Measurements from ENCODE around the gene JMJD1C. TPM values are rescaled to one million over a fixed set of nuclear protein-coding genes. Genes with fewer than 3 reads are reported as not detected.

Gene JMJD1C
- polyA plus RNA-seq, 2 of the 4 experiments (the other 2 are of a cell fraction) = 15.9 to 47.2 TPM

GRCh38 chr10:63304146-63304545, 161.6 kb downstream of the JMJD1C start:
- TF ChIP-seq TP53 (CRISPR knock-in tag; IDR thresholded peaks at IDR 0.05) (no peak), RNF2 (IDR thresholded peaks at IDR 0.05; ENCODE audit: borderline replicate concordance, low read depth) (no peak), CTCF (IDR thresholded peaks at IDR 0.05) (no peak), RAD21 (conservative IDR thresholded peaks at IDR 0.05 in 1 of 2, IDR thresholded peaks at IDR 0.05 in 1 of 2) (no peak), RARB (CRISPR knock-in tag; IDR thresholded peaks at IDR 0.05) (no peak), JUNB (IDR thresholded peaks at IDR 0.05) (no peak), TFCP2L1 (CRISPR knock-in tag; IDR thresholded peaks at IDR 0.05) (no peak), ZNF302 (CRISPR knock-in tag; IDR thresholded peaks at IDR 0.05) (no peak), USF2 (IDR thresholded peaks at IDR 0.05) (no peak), POLR2A (IDR thresholded peaks at IDR 0.05; ENCODE audit: low read length) (no peak), HOXB13 (CRISPR knock-in tag; IDR thresholded peaks at IDR 0.05; ENCODE audit: low read depth) (no peak)
- 93% methylated on average over 3 of the region's 3 CpGs for WGBS (ENCODE audit: missing lambda C conversion rate)
- no peak for ATAC-seq
- no peak for FAIRE-seq
- DNase-seq (ENCODE audit: low read depth in 1 of 2, low spot score in 1 of 2) = no peak
- no peaks in the 10 kb centered on the region for H3K9me3 ChIP-seq
- CTCF ChIA-PET = interaction anchor here (0.6 to 1.6 kb wide), 2 partner anchors 21 to 325 kb away, joined by 3 read pairs; no protein-coding TSS in a partner anchor
- H3K27ac ChIP-seq = no peak overlapping the region
- peaks cover 23% of the 10 kb centered on the region; the same call in 2 of the 3 replicates for H3K4me1 ChIP-seq
- no peak overlapping the region for H3K4me3 ChIP-seq
- no peak overlapping the region for H3K4me2 ChIP-seq
- POLR2A ChIA-PET = no interaction called here

GRCh38 chr10:63300801-63301200, 165.0 kb downstream of the JMJD1C start:
- POLR2A ChIA-PET = no interaction called here

More at GRCh38 chr10:63300801-63301200, 165.0 kb downstream of the JMJD1C start:
- 98% methylated on average over 3 of the region's 3 CpGs for WGBS (ENCODE audit: missing lambda C conversion rate)
- Histone ChIP-seq H3K9me3 (no peaks in the 10 kb centered on the region), H3K4me1 (peaks cover 25% of the 10 kb centered on the region; the same call in 2 of the 3 replicates), H3K27ac (no peak overlapping the region), H3K4me2 (no peak overlapping the region), H3K4me3 (no peak overlapping the region)
- CTCF ChIA-PET = interaction anchor here (0.8 to 1.3 kb wide), 2 partner anchors 9 to 32 kb away, joined by 3 to 5 read pairs; no protein-coding TSS in a partner anchor
- no peak for FAIRE-seq
- TF ChIP-seq RNF2 (IDR thresholded peaks at IDR 0.05; ENCODE audit: borderline replicate concordance, low read depth) = no peak
- TF ChIP-seq MAFK (IDR thresholded peaks at IDR 0.05; ENCODE audit: partially characterized antibody) = no peak
- no peak for TF ChIP-seq HMGXB4 (CRISPR knock-in tag; IDR thresholded peaks at IDR 0.05; ENCODE audit: borderline replicate concordance)
- TF ChIP-seq CTCF (IDR thresholded peaks at IDR 0.05) = no peak
- no peak for DNase-seq (ENCODE audit: low read depth in 1 of 2, low spot score in 1 of 2)
- ATAC-seq = no peak
